HG03159 (cell line): Measurements from ENCODE around the gene LGR6.

Experiments
- ATAC-seq: cut with Tn5 transposase; IDR thresholded peaks from one replicate; pipeline ENCODE4 v1.9.1; 2021; ENCODE audit warnings: mild to moderate bottlenecking, moderate library complexity; ENCODE audit not compliant: unreplicated experiment

LGR6 gene

GRCh38 chr1:202215472-202216130 lies 22.0 kb downstream of the LGR6 start:
- ATAC-seq = no peak

GRCh38 chr1:202216691-202217090 lies 23.1 kb downstream of the LGR6 start:
- ATAC-seq = no peak

- no peak for ATAC-seq
Measured at GRCh38 chr1:202217516-202217915, 23.9 kb downstream of the LGR6 start.

DNA sequence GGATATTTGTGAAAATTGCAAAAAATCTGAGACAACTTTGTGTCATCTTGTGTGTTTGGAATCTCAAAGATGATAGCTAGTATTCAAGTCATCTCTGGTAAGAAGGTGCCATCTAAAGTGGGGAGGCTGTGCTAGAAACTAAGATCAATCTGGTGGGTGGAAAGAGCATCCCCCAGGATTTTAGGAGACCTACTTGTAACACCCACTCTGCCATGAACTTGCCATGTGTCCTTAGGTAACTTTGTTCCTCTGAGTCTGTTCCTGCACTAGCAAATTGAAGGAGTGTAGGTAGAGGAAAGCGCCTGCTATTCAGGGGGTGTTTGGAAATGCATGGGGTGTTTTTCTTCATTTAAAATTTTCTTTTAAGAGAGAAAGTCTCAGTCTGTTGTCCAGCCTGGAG lies 24.4 kb downstream of the LGR6 start:
- no peak for ATAC-seq

DNA sequence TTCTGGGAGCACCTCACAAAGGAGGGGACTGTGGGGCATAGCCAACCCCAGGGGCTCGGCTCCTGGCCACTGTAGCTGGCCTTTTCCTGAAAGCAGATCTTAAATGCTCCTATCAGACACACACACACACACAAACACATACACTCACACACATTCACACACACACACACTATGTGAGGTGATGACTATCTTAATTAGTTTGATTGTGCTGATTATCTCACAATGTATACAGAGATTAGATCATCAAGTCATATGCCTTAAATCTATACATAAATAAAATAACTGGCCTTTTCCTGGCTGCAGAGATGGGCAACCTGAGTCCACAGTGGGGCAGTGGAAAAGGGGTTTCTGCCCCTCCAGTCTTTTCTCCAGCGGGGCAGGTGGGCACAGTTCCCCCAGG lies 27.1 kb downstream of the LGR6 start:
- no peak for ATAC-seq

GRCh38 chr1:202221911-202222909 lies 28.6 kb downstream of the LGR6 start:
- ATAC-seq = no peak

- ATAC-seq = no peak
Measured at GRCh38 chr1:202223121-202223860, 29.7 kb downstream of the LGR6 start.

GRCh38 chr1:202224453-202224852 lies 30.9 kb downstream of the LGR6 start:
- no peak for ATAC-seq

DNA sequence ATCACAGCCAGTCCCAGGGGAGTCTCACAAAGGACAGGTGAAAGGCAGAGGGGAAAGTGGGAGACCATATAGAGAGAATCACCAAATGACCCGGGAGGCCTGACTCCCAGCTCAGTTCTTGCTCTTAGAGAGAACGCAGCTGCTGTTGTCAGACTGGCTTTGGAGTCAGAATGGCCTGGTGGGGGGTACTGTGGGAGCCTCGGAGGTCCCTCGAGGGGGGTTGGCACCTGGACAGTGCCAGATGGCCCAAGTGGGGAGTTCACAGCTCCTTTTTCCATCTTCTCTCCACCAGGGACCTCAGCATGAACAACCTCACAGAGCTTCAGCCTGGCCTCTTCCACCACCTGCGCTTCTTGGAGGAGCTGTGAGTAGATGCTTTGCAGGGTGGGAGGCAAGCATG lies 31.5 kb downstream of the LGR6 start:
- ATAC-seq = no peak

DNA sequence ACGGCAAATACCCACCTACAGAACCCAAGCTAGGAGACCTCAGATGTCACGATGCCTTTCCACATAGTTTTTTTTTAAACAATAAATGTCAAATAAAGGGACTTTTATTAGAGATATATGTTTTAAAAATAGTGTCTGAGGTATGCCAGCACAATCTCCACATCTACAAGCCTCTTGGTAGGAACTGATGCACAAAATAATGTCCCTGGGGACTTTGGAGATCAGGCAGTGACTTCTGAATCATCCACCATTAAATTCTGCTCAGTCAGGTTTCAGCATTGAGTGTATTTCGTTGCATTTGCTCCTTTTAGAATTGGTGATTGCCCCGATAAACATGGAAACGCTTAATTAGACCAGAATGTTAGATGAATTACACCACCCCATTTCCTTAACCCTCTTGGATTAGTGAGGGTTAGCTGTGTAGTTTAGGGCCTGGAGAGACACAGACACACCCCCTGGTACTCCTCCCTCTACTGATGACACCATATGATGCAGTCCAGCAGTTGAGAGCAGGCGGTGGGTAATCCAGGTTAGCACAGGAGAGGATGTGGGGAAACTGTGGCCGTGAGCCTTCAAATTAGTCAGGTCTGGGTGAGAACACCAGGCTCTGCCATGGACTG lies 33.6 kb downstream of the LGR6 start:
- no peak for ATAC-seq

DNA sequence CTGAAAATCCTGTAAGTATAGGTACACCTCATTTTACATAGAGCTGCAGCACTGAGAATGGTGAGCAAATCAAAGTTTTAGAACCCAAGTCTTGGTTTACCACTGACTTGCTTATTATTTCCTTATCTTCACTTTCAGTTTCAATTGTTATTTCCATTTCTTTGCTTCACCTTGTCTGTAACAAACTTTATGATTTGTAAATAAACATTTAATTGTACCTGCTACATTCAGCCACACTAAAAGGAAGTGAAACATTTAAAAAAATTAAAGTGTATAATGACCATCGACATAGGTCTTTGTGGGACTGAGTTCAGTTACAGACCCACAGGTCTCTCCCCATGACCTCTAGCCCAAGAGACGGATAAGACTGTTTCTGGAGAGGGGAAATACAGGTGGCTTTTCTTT lies 34.4 kb downstream of the LGR6 start:
- no peak for ATAC-seq

DNA sequence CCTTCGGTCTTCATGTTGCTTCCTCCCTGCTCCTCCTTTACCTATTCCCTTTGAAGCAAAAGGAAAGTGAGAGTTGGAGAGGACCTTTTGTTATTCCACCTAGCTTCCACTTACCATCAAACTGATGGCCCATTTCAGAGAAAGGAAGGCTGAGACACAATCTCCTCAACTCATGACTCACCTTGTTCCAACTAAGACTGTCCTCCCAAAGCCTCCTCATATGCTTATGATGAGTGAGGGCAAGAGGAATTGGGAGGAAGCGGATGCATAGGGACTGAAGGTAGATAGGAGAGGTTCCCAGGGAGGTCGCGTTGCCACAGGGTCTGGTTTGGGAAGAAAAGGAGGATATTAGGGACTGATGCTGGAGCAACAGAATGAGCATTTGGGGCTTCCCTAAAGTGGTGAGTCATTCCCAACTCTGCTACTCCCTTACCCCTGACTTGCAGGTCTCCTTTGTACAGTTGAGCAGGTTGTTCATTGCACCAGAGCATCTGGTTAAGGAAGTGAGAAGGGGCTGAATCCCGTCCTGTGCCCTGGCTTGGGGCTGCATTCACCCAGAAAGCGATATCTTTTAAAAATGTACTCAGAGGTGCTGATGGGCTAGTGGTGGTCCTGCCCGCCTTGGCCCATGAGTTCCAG lies 35.0 kb downstream of the LGR6 start:
- no peak for ATAC-seq

DNA sequence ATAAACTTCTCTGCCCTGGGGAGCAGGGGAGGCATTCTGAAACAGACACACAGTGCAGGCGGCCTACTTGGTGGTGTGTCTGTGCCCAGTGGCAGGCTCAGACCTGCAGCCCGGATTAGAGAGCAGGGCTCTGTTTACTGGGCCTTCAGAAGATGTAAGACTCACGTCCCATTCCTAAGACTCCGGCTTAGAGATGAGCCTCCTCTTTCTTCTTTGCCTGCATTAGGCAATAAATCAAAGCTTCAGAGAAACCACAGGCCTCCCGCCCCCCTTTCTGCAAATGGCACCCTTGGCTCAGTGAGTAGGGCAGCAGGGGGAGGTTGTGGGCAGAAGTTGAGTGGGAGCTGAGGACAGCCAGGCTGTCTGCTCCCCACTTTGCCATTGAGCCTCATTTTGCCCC lies 35.8 kb downstream of the LGR6 start:
- ATAC-seq = no peak

GRCh38 chr1:202230061-202230938 lies 36.7 kb downstream of the LGR6 start:
- ATAC-seq = no peak

DNA sequence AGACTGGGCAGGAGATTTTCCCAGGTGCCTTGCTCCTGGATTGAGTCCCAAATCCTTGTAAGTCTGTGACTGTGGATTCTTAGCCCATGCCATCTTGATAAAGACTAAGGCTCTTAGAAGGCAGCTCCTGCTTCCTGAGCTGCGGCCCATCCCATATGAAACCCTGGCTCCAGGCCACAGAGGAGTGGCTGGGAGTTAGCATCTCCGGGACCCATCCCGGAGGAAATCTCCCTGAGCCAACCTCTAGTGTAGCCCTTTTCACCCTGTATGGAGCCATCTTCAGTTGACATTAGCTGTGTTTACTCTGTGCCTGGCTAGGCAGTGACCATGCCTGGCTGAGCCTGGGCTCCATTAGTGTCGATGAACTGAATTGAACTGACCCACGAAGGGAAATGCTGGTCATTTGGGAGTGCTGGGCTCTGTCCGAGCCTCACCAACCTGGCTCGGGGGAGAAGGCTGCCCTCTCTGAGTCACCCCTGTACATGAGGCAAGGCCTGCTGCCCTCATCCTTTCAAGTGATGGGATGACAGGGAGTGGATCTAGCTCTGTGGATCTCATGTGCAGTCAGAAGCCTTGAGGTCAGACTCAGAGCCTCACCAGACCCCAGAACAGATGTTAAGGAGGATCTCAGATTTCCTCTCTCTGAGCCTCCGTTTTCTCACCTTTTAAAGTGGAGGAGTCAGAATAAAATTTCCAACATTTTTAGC lies 37.5 kb downstream of the LGR6 start:
- no peak for ATAC-seq

DNA sequence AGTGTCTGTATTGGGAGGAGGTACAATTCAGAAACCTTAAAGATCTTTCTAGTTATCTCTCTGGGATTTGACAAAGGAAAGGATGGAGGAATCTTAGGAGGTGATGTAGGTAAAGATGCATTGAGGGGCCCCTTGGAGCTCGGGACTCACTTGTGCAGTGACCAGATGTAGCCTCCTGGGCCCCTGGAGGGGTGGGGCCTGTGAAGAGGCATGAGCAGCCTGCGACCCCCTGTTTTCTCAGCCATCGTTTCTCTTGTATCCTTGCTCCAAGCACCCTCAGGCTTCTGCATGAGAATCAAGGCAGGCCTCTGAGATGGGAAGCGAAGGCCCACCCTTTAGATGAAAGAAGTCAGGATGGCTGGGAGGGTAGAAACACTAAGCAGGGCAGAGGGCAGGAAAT lies 39.6 kb downstream of the LGR6 start:
- no peak for ATAC-seq

GRCh38 chr1:202233804-202234203 lies 40.2 kb downstream of the LGR6 start:
- ATAC-seq = no peak

GRCh38 chr1:202234331-202235002 lies 40.9 kb downstream of the LGR6 start:
- ATAC-seq = no peak
